Measurements from ENCODE around the gene FLVCR1.

The FLVCR1 gene

DNA sequence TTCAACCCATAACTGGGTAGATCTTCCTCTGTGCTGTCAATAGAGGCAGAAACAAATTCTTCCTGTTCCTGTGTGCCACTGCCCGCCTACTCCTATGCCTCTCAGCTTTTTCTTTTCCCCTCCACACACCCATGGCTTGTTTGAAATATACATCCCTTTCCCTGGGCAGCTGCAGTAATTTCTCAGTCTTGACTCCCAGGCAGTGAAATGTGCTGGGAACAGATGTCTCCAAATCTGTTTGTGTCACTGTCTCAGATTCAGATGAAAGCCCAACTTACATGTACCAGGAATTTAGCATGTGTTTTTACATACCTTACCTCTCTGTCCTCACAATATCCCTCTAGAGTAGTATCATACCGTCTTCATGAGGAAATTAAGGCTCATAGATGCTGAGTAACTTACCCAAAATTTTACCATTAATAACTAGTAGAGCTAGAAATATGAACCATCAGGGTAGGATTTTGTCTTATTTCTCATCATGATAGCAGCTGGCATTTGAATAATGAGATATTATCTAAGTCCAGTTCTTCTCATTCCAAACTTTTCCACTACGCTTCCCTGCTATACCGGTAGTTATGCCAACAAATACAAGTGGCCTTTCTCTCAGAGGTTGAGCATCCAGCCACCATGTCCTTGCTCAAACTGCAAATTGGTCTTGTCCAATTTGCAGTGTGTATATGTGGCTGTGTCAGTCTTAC, 87.5 kb downstream of the FLVCR1 start:
- no peak for DNase-seq

DNA sequence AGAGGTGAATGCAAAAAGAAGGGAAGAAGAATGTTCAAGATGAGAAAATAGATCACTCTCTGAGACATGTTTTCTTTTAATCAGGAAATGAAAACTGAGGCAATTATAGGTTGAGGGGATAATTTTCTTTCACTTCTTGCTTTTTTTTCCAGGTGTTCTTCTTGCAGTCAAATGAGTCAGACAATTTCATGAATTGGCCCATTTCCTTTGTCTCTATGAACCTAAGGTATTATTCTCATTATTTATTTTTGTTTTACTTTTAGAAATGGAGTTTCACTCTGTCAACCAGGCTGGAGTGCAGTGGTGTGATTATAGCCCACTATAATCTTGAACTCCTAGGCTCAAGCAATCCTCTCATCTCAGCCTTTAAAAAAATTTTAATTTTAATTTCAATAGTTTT, 88.8 kb downstream of the FLVCR1 start:
- no peak for DNase-seq

Measured in fibroblast of skin of back (primary cell).